H1 (cell line): ENCODE measurements around the gene MMEL1. TPM values are rescaled to one million over a fixed set of nuclear protein-coding genes. Genes with fewer than 3 reads are reported as not detected.

Experiments used
- CTCF ChIA-PET: fragments of 300-600 bp; sonication (Branson Sonifier 250); formaldehyde crosslinking; loops from one replicate; lab custom pipeline; 2021; ENCODE audit not compliant: partially characterized antibody; lab: Charles Lee
- POLR2A ChIA-PET: fragments of 300-600 bp; sonication (Branson Sonifier 250); formaldehyde crosslinking; loops from one replicate; lab custom pipeline; 2021; ENCODE audit warnings: inconsistent platforms; ENCODE audit not compliant: partially characterized antibody; lab: Charles Lee
- DNase-seq, 2 experiments: peaks; one replicate each; pipeline versions ENCODE4 v3.0.0 to v3.0.0-alpha.2; 2010 to 2022; ENCODE audit warnings: low spot score in 2 of 2, low read depth in 1 of 2, mixed read lengths in 1 of 2
- FAIRE-seq: peaks from 2 replicates; lab custom pipeline; 2011; peaks lifted over from hg19 to GRCh38; lab: Jason Lieb, UNC
- H2AFZ ChIP-seq: 2 replicates; pipeline ENCODE4 v1.8.1; 2012; ENCODE audit warnings: low read length, inconsistent platforms
- H2AK5ac ChIP-seq: 2 replicates; pipeline ENCODE4 v1.6.1; 2013; ENCODE audit warnings: low read depth, low read length
- H2BK120ac ChIP-seq: replicated peaks from 2 replicates; pipeline ENCODE3; 2013; ENCODE audit warnings: low read depth, low read length, inconsistent platforms
- H2BK12ac ChIP-seq: 2 replicates; pipeline ENCODE4 v1.6.1; 2013; ENCODE audit warnings: low read depth, low read length
- H2BK15ac ChIP-seq: 2 replicates; pipeline ENCODE4 v1.6.1; 2013; ENCODE audit warnings: low read length
- H2BK20ac ChIP-seq: 2 replicates; pipeline ENCODE4 v1.6.1; 2013; ENCODE audit warnings: low read length
- H2BK5ac ChIP-seq: 2 replicates; pipeline ENCODE4 v1.6.1; 2013; ENCODE audit warnings: low read depth, low read length
- H3K14ac ChIP-seq: 2 replicates; pipeline ENCODE4 v1.6.1; 2013; ENCODE audit warnings: inconsistent platforms; ENCODE audit not compliant: insufficient read length
- H3K18ac ChIP-seq: 2 replicates; pipeline ENCODE4 v1.6.1; 2013; ENCODE audit warnings: low read length; ENCODE audit errors: extremely low read depth
- H3K23ac ChIP-seq: 2 replicates; pipeline ENCODE4 v1.6.1; 2013; ENCODE audit warnings: inconsistent platforms; ENCODE audit not compliant: insufficient read length
- H3K23me2 ChIP-seq: 2 replicates; pipeline ENCODE4 v1.6.1; 2013; ENCODE audit warnings: low read depth, low read length
- H3K27ac ChIP-seq: 2 replicates; pipeline ENCODE4 v1.6.1; 2011; ENCODE audit warnings: low read depth, low read length, inconsistent platforms
- H3K27me3 ChIP-seq, 4 experiments: replicated peaks in 1 of 4; 1 replicate in 1 of 4; 2 replicates in 3 of 4; pipeline versions ENCODE4 v1.6.1 to v1.8.1; 2011 to 2013; ENCODE audit warnings: low read length in 3 of 4, mild to moderate bottlenecking in 3 of 4, inconsistent platforms in 2 of 4, mixed read lengths in 2 of 4, moderate library complexity in 1 of 4; ENCODE audit not compliant: control insufficient read depth in 3 of 4, insufficient read depth in 3 of 4; ENCODE audit errors: extremely low read depth in 1 of 4
- H3K36me3 ChIP-seq, 4 experiments: 2 replicates each; pipeline versions ENCODE4 v1.6.1 to v1.8.1; 2011 to 2013; ENCODE audit warnings: mild to moderate bottlenecking in 4 of 4, low read length in 3 of 4, moderate library complexity in 2 of 4, control low read depth in 1 of 4, inconsistent platforms in 1 of 4; ENCODE audit not compliant: insufficient read depth in 4 of 4, control insufficient read depth in 2 of 4
- H3K4ac ChIP-seq: replicated peaks from 2 replicates; pipeline ENCODE3; 2013; ENCODE audit warnings: low read length, low read depth, mixed read lengths, inconsistent platforms; ENCODE audit not compliant: insufficient read length
- H3K4me1 ChIP-seq, 4 experiments: replicated peaks in 1 of 4; 1 replicate in 1 of 4; 2 replicates in 3 of 4; pipeline versions ENCODE4 v1.6.1 to v1.8.1; 2011 to 2013; ENCODE audit warnings: low read length in 3 of 4, inconsistent platforms in 2 of 4, mixed read lengths in 1 of 4; ENCODE audit not compliant: insufficient read depth in 4 of 4, control insufficient read depth in 3 of 4
- H3K4me2 ChIP-seq, 2 experiments: 2 replicates each; pipeline versions ENCODE4 v1.6.1 to v1.8.1; 2011 to 2013; ENCODE audit warnings: low read depth in 2 of 2, low read length in 2 of 2, control low read depth in 1 of 2, inconsistent platforms in 1 of 2, mild to moderate bottlenecking in 1 of 2; ENCODE audit not compliant: insufficient read depth in 1 of 2
- H3K4me3 ChIP-seq, 4 experiments: fragments of 200-600, 300-600 bp in 1 of 4; sonication (generic), shearing (Covaris generic), sonication (Bioruptor Twin) in 1 of 4; 2 replicates each; pipeline versions ENCODE4 v1.5.1 to v1.8.1; 2011 to 2016; ENCODE audit warnings: low read length in 4 of 4, low read depth in 3 of 4, control low read depth in 2 of 4, inconsistent platforms in 2 of 4, mild to moderate bottlenecking in 2 of 4, mixed read lengths in 1 of 4, moderate library complexity in 1 of 4; ENCODE audit not compliant: insufficient read depth in 2 of 4; ENCODE audit errors: extremely low read depth in 1 of 4
- H3K56ac ChIP-seq: replicated peaks from 2 replicates; pipeline ENCODE3; 2013; ENCODE audit warnings: low read depth, mild to moderate bottlenecking, mixed read lengths, low read length, inconsistent platforms; ENCODE audit not compliant: insufficient read length
- H3K79me1 ChIP-seq: 2 replicates; pipeline ENCODE4 v1.6.1; 2013; ENCODE audit warnings: low read depth, low read length, control low read depth
- H3K79me2 ChIP-seq, 2 experiments: 2 replicates each; pipeline versions ENCODE4 v1.6.1 to v1.8.1; 2012 to 2013; ENCODE audit warnings: low read length in 2 of 2, mild to moderate bottlenecking in 2 of 2, inconsistent platforms in 1 of 2; ENCODE audit not compliant: insufficient read depth in 2 of 2, control insufficient read depth in 1 of 2
- H3K9ac ChIP-seq, 4 experiments: replicated peaks in 1 of 4; 1 replicate in 1 of 4; 2 replicates in 3 of 4; pipeline versions ENCODE4 v1.6.1 to v1.8.1; 2011 to 2013; ENCODE audit warnings: low read depth in 3 of 4, low read length in 3 of 4, control low read depth in 2 of 4, mild to moderate bottlenecking in 2 of 4, moderate library complexity in 2 of 4, inconsistent platforms in 1 of 4; ENCODE audit errors: extremely low read depth in 1 of 4
- H3K9me3 ChIP-seq, 2 experiments: 2 replicates each; pipeline versions ENCODE4 v1.6.1 to v1.8.1; 2012 to 2013; ENCODE audit warnings: mild to moderate bottlenecking in 2 of 2, moderate library complexity in 2 of 2, control low read depth in 1 of 2, inconsistent platforms in 1 of 2, low read depth in 1 of 2, low read length in 1 of 2, mixed read lengths in 1 of 2; ENCODE audit not compliant: insufficient read depth in 2 of 2
- H4K20me1 ChIP-seq, 2 experiments: replicated peaks in 1 of 2; 2 replicates each; pipeline versions ENCODE3 to v1.8.1; 2011 to 2013; ENCODE audit warnings: inconsistent platforms in 2 of 2, low read length in 2 of 2, mild to moderate bottlenecking in 1 of 2; ENCODE audit not compliant: insufficient read depth in 2 of 2, control insufficient read depth in 1 of 2
- H4K5ac ChIP-seq: 2 replicates; pipeline ENCODE4 v1.6.1; 2013; ENCODE audit warnings: low read length, low read depth, mixed read lengths, inconsistent platforms; ENCODE audit not compliant: insufficient read length
- H4K8ac ChIP-seq: 2 replicates; pipeline ENCODE4 v1.8.0; 2013; ENCODE audit warnings: mild to moderate bottlenecking, moderate library complexity, low read length, inconsistent platforms; ENCODE audit not compliant: insufficient read depth; ENCODE audit errors: extremely low read depth
- H4K91ac ChIP-seq: replicated peaks from 2 replicates; pipeline ENCODE3; 2013; ENCODE audit warnings: low read length, mixed read lengths, inconsistent platforms; ENCODE audit not compliant: insufficient read length
- WGBS, 2 experiments: shearing (Covaris generic) in 1 of 2; methylation state at CpG; one replicate each; pipeline versions ENCODE4 v1.1.6 to v1.1.7; 2013 to 2015; ENCODE audit warnings: low lambda C conversion rate in 2 of 2, mixed read lengths in 2 of 2, inconsistent platforms in 1 of 2, low coverage in 1 of 2, missing lambda C conversion rate in 1 of 2; ENCODE audit not compliant: insufficient replicate concordance in 2 of 2, insufficient coverage in 1 of 2, insufficient read length in 1 of 2; ENCODE audit errors: extremely low coverage in 1 of 2, missing lambda C conversion rate in 1 of 2; 5-methylcytosine and 5-hydroxymethylcytosine counted together
- polyA plus RNA-seq, 7 experiments: library from polyadenylated mRNA; depleted of rRNA in 3 of 7; stranded (reverse) in 5 of 7; unstranded in 2 of 7; fragments of >200 nt in 5 of 7; fragments of 200-250 nt in 2 of 7; gene quantifications; 1 replicate in 5 of 7; 2 replicates in 1 of 7; 4 replicates in 1 of 7; pipeline versions ENCODE4 v1.2.1 to v1.2.3, GENCODE V29; 2011 to 2013; ENCODE audit warnings: missing spikeins in 2 of 7, mixed read lengths in 2 of 7
- total RNA-seq: library from RNA; stranded (reverse); fragmentation: NEBNext Ultra II Directional; extraction: Animal tissue kit (Norgen Biotek cat#: 25700); gene quantifications from 2 replicates; pipeline ENCODE4 v1.2.1, GENCODE V29; 2021

Gene MMEL1
- total and polyA plus RNA-seq, 2 of the 8 experiments (the other 6 are each of a cell fraction or from before 2014, with no cell fraction given): 0.91 to 1.7 TPM

- no peak overlapping the region for H2BK15ac ChIP-seq
- no peak overlapping the region for H3K14ac ChIP-seq
- peak overlapping the region in 3 of 4 experiments; percentile 19 to 45 (median 34); a peak in 3 of 7 replicates for H3K9ac ChIP-seq
- peaks cover 0 to 8% (median 0%) of the 10 kb centered on the region in 4 experiments; a peak in 1 of 8 replicates for H3K36me3 ChIP-seq
- H3K4me3 ChIP-seq: peak overlapping the region; percentile 68 to 88 (median 78)
- no peaks in the 10 kb centered on the region for H3K27me3 ChIP-seq
- no peak overlapping the region; the same call in none of the 2 replicates for H3K18ac ChIP-seq
- H4K5ac ChIP-seq: no peak overlapping the region
- H2AK5ac ChIP-seq: no peak overlapping the region
- peak overlapping the region; percentile 69 for H3K56ac ChIP-seq
- H2AFZ ChIP-seq: 0 out of 2 replicates have a peak overlapping the region, but pooled peaks have one; percentile 10
- H2BK12ac ChIP-seq: no peak overlapping the region
- H3K4me1 ChIP-seq: peaks cover 0 to 25% (median 9%) of the 10 kb centered on the region in 4 experiments; a peak in 4 of 7 replicates
- H3K23ac ChIP-seq: no peak overlapping the region
- no peaks in the 10 kb centered on the region for H3K79me2 ChIP-seq
- H2BK120ac ChIP-seq: no peak overlapping the region
- H3K4ac ChIP-seq: no peak overlapping the region
- H4K91ac ChIP-seq: peak overlapping the region; percentile 40
- H3K23me2 ChIP-seq: peaks cover 12% of the 10 kb centered on the region
- POLR2A ChIA-PET: no interaction called here
- peak overlapping the region; percentile 83 for H3K4me2 ChIP-seq
- H2BK5ac ChIP-seq: no peak overlapping the region
- H4K8ac ChIP-seq: no peak overlapping the region; the same call in 1 of the 2 replicates
- CTCF ChIA-PET: interaction anchor here (0.8 kb wide), 1 partner anchor 9 kb away, joined by 3 read pairs; no protein-coding TSS in a partner anchor
- FAIRE-seq (no peak), DNase-seq (peak in 1 of 2 experiments; percentile 73)
- peaks cover 2 to 3% of the 10 kb centered on the region in 2 experiments for H4K20me1 ChIP-seq
- no peak overlapping the region for H3K27ac ChIP-seq
- no peaks in the 10 kb centered on the region; the same call in 1 of the 2 replicates for H3K79me1 ChIP-seq
- H2BK20ac ChIP-seq: no peak overlapping the region
- WGBS, 2 experiments: 11% methylated on average over 43 of the region's 52 CpGs; no CpG with 5 or more reads in 1 of the 2 experiments
- H3K9me3 ChIP-seq: peaks cover 0 to 12% of the 10 kb centered on the region in 2 experiments; a peak in 2 of 4 replicates
These were observed 45.6 kb downstream of the MMEL1 start for GRCh38 chr1:2587071-2587859.
